ENCODE results near the gene LRRC42.

DNA sequence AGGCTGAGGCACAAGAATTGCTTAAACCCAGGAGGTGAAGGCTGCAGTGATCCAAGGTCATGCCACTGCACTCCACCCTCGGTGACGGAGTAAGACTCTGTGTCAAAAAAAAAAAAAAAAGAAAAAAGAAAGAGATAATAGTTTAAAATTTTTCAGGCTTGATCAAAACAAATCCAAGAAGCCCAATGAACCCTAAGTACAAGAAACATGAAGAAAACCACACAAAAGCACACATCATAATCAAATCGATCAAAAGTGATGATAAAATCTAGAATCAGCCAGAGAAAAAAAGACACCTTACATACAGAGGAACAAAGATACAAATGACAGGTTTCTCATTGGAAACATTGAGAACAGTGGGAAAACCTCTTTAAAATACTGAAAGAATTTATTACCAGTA lies 40.3 kb downstream of the LRRC42 start:
- TF ChIP-seq EZH2 (IDR thresholded peaks at IDR 0.05; ENCODE audit: insufficient read depth, poor library complexity, severe bottlenecking) (no peak), EZH2phosphoT487 (IDR thresholded peaks at IDR 0.05; ENCODE audit: insufficient read depth, low read depth) (no peak)
